Epidermal melanocyte (primary cell): ENCODE results near the gene TRIM54.
A peak's percentile ranks its signal among the peaks of the same experiment; 100 is the strongest.
"Not testable (repeated sequence)": the region's sequence is repeated elsewhere in the genome, so short reads cannot be mapped to it uniquely, and the experiment has no call there.

Experiments used
- DNase-seq: peaks from one replicate; pipeline ENCODE4 v3.0.0; 2011; ENCODE audit warnings: low spot score; ENCODE audit not compliant: insufficient read length

Gene TRIM54

DNA sequence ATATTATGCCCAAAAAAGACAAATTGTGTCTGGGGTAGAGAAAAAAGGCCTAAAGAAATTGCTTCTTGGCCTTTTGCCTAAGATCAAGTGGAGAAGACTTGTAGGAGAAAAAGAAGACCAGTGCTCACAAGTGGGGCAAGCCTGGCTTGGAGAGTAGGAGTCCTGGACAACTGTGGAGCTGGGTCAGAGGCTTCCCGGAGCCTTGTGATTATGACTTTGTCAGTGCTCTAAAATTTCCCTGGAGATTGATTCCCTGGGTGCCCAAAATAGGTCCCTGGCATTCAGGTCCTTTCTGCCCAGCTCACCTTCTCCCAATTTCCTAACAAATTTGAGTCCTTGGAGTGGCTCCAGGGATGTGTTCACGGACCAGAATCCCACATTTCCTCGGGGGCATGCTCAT is 787 bp upstream of the TRIM54 start:
- no peak for DNase-seq

DNA sequence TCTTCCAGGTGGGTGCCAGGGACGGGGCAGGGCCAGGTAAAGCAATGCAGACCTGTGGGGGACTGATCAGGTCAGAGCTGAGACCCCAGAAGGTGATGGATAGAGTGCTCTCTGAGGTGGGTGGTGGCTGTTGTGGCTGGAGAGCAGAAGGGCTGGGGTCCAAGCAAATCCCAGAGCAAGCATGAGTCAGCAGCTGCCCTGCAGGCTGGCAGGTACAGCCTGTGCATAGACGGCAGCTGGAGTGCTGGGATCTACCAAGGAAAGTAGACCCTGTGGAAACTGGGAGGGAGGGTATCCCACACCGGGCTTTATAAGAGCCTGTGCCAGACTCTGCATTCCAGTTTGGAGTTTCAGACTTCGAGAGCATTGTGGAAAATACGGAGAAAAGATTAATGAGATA is 663 bp downstream of the TRIM54 start:
- DNase-seq = no peak

DNA sequence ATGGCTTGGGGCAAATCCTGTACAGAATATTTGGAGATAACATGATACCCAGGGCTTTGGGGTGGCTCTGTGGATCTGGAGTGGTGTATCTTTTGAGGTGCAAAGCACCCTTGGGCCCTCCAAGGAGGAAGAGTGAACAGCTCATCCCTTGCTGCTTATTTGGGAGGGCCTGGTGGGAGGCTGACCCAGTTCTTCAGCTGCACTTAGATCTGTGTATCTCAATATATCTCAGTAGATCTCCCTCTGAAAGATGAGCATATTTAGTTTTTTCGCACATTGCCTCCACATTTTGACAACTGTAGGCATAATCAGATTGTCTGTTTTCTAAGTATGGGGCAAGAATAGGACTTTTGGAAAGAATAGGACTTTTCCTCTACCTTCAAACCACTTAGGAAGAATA is 2.8 kb downstream of the TRIM54 start:
- no peak for DNase-seq

DNA sequence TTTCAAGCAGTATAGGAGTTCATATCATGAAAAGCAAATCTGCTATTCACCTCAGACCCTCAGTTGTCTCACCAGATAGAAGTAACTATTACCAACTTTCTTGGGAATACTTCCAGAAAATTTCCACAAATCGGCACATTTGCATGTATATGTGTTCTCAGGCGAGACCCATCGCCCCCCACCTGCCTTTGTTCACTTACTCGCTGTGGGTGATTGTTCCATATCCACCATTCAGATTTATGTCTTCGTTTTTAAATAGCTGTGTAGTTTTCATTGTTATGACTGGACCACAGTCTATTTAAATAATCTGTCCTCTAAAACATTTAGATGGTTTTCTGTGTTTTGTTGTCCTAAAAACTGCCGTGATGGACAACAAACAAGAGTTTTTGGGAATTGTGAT is 3.3 kb downstream of the TRIM54 start:
- no peak for DNase-seq

DNA sequence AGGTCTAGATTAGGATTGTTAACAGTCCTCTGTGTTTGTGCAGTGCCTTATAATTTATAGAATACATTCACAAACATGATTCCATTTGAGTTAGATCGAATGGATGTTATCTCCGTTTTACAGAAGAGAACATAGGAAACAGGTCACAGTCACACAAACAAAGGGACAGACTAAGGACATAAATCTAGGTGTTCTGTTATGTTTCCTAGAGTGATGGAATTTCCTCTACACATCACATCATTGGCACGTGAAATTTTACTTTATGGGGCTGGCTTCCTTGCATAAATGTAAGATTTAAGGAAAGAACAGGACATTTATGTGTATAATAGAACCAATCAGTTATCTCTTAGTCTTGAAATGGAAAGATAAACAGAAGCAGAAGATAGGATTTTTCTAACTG is 6.4 kb downstream of the TRIM54 start:
- no peak for DNase-seq

DNA sequence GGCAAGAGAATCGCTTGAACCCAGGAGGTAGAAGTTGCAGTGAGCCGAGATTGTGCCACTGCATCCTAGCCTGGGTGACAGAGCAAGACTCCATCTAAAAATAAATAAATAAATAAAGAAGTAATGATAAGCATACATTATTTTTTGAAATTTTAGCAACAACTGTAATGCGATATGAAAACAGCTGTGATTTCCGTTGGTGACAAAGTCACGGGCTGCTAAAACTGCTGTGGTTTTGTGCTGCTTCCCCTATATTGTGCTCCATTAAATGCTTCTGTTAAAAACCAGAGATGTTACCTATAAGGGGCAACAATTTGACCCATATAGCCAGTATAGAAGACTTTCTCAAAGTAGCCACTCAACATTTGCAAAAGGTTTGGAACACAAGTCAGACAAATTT is 8.3 kb downstream of the TRIM54 start:
- no peak for DNase-seq

DNA sequence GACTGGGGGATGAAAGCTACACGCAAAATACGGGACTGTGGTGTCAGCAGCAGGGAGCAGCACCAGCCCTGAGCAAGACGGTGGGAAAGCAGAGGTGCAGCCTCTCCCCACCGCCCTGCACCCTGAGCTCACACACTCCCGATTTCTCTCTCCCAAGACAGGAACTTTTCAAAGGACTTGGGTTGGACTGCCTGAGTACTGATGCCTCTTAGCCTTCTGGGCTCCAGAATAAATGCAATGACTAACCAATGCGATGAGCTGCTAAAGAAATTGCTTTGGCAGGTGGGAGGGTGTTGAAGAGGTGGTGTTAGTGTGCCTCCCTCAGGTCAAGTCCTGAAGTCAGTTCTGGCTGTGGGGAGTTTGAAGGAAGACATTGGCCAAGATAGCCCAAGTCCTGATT is 9.6 kb downstream of the TRIM54 start:
- DNase-seq = no peak

DNA sequence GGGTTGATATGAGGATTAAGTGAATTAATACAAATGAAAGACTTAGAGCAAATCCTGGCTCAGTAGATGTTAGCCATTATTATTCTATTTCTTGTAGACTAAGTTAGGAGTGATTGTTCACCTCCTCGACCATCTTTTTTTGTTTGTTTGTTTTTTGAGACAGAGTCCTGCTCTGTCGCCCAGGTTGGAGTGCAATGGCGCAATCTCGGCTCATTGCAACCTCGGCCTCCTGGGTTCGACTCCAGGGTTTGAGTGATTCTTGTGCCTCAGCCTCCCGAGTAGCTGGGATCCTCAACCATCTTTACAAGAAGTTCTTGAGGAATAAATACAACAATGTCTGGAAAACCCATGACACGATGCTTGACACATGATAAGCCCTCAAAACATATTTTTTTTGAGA is 12.7 kb downstream of the TRIM54 start:
- DNase-seq = no peak

DNA sequence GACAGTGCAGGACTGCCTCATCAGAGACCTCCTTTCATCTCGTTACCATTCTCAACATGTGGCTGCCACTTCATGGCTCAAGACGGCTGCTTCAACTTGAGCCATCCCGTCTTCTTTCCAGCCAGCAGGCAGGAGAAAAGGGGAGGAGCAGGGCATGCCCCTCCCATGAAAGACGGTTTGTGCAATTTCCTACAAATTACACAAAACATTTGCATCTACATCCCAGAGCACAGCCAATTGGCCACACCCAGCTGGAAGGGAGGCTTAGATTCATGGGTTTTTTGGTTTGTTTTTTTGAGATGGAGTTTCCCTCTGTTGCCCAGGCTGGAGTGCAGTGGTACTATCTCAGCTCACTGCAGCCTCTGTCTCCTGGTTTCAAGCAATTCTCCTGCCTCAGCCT is 14.3 kb downstream of the TRIM54 start:
- no peak for DNase-seq

DNA sequence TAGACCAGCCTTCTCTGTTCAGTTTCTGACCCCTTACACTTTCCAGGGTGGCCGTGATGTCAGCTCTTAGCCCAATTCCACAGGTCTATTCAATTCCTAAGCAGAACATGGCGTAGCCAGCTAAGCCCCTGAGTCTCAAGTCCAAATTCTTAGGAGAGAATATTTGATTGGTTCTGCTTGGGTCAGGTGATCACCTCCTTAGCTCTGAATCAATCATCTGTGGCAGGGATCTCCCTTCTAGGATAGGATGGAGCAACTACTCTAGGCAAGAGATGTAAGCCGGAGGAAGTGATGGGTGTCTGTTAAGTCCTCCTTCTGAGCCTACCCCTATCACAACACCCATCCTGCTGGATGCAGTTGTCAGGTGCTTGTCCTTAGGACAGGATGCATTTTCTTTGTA is 15.0 kb downstream of the TRIM54 start:
- DNase-seq = no peak

DNA sequence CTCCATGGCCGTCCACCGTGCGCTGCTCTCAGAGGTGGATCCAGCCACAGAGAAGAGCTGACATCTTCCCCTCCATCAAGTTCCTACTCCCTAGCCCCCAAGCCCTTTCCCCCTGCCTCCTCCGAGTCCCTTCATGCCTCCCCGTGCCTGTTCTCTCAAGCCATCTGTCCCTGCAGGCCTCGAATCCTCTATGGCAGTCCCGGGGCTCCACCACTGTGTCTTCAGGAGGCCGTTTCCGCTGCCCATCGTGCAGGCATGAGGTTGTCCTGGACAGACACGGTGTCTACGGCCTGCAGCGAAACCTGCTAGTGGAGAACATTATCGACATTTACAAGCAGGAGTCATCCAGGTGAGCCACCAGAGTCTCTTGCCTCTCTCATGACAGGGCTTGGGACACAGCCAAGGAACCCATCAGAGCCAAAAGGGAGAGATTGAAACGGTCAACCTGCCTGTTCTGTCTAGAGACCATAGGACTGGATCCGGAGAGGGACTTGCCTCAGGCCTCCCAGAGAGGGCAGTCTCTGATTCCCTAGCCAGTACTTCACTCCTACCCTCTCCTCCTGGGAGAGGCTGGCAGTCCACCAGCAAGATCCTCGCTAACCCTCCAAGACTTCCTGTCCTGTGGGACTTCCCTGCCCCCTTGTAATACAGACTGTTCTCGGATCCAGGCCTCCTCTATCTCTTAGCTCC is 16.3 kb downstream of the TRIM54 start:
- no peak for DNase-seq

DNA sequence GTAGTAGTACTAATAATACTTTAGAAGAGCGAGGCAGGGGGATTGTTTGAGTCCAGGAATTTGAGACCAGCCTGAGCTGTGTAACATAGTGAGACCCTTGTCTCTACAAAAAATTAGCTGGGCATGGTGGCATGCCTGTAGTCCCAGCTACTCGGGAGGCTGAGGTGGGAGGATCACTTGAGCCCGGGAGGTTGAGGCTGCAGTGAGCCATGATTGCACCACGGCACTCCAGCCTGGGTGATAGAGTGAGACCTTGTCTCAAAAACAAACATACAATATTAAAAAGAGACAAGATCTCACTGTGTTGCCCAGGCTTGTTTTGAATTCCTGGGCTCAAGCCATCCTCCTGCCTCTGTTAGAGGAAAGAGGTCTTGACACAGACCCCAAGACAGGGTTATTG is 18.4 kb downstream of the TRIM54 start:
- not testable (repeated sequence) for DNase-seq

DNA sequence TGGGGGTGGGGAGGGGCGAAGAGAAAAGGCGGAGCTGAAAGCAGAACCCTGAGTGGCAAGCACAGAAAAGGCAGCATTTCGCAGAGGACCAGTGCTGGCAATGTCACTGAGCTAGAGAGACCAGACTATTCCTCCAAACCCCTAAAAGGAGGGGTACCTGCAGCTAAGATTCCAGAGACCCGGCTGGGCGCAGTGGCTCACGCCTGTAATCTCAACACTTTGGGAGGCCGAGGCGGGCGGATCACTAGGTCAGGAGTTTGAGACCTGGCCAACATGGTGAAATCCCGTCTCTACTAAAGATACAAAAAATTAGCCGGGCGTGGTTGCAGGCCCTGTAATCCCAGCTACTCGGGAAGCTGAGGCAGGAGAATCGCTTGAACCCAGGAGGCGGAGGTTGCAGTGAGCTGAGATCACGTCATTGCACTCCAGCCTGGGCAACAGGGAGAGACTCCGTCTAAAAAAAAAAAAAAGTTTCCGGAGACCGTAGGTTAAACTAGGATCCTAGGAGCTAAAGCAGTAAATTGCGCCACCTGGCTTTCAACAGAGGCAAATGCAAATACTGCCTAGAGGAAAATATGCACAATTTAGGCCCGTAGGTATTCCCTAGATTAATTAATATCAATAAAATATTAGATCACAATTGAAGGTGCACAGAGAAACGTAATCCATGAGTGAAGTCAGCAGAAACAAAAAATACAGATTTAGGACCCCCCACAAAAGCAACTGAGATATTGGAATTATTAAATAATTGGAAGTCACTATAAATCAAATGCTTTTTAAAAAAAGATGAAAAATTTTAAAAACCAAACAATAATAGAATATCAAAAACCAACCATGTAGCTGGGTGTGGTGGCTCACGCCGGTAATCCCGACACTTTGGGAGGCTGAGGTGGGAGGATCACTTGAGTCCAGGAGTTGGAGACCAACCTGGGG is 21.1 kb downstream of the TRIM54 start:
- peak; percentile 93 for DNase-seq

DNA sequence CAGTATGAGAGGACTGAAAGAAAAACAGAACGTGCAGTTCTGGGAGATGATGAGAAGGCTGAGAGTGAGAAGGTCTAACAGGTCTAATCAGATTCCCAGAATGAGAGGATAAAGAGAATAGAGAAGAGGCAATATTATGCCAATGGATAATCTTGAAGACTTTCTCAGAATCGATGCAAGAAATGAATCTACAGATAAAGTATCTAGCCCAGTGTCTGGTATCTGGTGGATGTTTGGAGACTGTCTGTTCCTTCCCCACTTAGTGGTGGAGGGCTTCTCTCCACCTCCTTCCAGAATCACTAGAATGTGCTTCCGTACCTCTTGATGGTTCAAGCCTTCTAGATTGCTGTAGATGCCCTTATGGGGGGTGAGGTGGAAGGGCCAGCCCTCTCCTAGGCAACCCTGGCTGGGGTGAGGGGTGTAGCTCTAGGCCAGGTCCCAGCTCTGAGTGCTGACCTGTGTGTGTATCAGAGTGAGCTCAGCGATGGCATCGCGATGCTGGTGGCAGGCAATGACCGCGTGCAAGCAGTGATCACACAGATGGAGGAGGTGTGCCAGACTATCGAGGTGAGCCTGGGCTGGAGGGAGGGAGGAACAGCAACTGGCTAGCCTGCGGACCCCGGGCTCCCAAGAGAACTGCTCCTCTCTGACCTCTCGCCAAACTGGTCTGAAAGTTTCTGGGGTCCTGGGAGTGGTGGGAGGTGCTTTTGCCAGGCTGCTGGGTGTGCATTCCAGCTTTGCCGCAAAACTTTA is 22.4 kb downstream of the TRIM54 start:
- DNase-seq = no peak

DNA sequence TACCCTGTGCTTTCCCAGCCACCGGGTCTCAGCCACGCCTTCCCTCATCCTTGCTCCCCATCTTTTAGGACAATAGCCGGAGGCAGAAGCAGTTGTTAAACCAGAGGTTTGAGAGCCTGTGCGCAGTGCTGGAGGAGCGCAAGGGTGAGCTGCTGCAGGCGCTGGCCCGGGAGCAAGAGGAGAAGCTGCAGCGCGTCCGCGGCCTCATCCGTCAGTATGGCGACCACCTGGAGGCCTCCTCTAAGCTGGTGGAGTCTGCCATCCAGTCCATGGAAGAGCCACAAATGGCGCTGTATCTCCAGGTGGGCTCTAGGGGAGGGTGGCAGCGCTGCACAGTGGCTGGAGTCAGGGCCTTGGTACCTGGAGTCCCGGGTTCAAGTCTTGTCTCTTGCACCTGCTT is 23.3 kb downstream of the TRIM54 start:
- DNase-seq = no peak

DNA sequence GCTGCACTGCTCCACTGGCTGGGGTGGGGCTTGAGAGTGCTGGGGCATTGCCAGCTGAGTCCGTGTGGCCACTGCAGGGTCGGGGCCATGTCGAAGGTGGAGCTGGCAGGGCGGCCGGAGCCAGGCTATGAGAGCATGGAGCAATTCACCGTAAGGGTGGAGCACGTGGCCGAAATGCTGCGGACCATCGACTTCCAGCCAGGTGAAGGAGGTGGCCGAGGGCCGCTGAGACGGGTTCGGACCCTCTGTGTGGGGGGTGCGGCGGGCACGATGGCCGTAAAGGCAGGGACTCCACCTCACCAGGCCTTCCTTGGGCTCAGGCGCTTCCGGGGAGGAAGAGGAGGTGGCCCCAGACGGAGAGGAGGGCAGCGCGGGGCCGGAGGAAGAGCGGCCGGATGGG is 23.9 kb downstream of the TRIM54 start:
- DNase-seq = no peak

DNA sequence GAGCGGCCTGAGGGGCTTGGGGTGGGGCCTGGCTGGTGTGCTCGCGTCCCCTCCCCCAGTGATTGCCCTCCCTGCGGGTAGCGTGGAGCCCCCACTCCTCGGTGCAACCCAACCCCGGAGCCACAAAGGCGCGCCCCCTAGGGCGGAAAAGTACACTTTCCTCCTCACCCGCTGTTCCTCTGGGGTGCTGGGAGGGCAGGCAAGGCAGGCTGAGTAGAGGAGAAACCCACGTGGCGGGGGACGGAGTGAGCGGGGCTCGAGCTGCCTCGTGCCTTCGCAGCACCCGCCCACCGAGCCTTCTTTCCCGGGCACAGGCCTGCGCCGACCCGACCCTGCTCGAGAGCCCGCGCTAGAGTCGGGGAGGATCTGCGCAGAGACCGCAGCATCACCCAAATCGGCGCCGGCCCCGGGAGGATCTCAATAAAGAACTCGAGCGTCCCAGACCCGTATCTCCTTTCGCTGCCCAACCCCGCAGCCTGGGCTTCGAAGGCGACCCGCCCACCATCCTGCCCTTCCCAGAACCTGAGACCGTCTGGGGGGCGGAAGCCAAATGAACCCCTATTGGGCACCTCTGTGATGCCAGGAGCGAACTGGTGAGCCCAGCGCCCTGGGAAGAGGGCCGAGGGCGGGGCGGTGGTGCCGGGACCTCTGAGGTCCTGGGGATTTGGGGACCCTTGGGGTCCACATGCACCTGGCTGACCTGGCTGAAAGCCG is 24.5 kb downstream of the TRIM54 start:
- no peak for DNase-seq

DNA sequence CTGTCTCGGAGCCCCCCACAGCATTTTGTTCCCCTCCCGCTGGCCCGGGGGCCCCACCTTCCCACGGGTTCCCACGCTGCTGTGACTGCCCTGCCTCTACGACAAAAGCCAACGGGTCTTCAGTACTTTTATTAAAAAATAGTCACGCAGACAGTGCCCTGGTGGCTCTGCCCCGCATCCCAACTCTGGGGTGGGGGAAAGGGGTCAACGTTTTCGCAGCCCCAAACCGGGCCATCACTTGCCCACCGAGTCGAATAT is 25.0 kb downstream of the TRIM54 start:
- no peak for DNase-seq

DNA sequence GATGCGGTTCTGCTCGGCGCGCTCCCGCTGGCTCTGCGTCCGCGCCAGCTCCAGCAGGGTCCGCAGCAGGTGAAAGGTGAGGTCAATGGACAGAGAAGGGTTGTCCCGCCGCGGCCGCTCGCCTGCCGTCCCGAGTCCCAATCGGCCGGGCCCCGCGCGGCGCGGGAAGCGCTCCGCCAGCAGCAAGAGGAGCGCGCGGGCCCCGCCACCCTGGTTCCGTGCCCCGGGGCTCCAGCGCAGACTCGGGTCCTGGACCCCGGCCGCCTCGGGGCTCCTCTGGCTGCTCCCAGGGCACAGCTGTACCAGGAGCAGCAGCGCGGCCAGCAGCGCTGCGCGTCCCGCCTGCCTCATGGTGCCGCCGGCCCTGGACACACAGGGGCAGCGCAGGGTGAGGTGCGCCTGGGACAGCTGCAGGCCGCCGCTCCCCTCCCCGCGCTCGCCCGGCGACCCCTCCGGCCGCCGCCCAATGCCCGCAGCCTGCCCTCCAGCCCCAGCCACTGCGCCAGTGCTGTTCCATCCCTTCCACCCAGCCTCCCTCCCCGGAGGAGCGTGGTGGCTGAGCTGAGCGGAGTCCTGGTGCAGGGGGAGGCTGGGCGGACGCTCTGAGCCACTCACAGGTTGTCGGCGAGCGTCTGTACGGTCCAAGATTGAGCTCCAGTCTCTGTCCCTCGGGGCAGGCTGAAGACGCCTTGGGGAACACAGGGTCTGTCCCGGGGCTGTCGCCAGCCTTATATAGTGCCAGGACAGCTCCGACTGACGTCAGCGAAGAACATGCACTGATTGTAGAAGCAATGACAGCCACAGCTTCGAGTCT is 25.5 kb downstream of the TRIM54 start:
- no peak for DNase-seq

DNA sequence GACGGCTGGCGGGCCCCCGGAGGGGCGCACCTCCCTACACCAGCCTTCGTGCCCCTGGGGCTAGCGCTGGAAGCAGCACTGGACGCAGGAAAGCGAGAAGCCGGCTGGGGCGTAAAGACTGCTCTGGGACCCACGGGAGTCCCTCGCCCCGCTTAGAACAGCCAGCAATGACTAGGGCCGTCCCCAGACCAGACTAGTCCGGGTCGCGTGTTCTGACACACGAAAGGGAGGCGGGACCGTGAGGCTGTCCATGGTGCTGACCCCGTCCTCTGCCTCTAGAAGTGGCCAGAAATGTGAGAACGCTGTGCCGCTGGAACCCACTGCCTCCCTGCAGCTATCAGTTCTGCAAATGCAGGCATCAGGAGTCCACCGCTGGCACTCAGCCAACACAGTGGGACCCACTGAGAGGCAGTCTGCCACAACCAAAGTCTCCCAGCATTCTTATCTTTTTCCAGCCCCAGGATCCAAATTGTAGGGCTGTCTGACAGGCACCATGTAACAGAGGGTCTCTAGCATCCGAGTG is 26.2 kb downstream of the TRIM54 start, which contains the start of gene UCN:
Gene UCN (minus strand): TSS at position 87 of the 523 bp plus-strand sequence. CDS start 550 bp downstream, outside the sequence.
- DNase-seq = no peak

DNA sequence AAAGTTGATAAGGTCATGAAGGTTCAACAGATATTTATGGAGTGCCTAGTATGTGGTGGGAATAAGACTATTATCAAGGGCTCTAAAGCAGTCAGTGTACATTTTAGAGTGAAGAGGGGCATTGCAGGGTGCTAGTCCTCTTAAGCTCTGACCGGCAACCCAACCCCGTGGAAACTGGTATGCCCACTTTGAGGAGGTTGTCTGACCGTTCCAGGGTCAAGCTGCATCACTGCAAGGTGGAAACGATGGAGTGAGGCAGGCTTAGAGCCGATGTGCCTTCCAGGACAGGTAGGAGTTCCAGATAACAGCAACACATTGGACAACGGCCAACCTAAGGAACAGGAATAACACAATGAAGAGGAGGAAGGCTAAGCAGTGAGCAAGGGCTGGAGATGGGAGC is 27.4 kb downstream of the TRIM54 start:
- no peak for DNase-seq
